Prostate gland (tissue), 2 donors: ENCODE data around the gene FDPS. TPM values are rescaled to one million over a fixed set of nuclear protein-coding genes. Genes with fewer than 3 reads are reported as not detected.

Experiments used
- DNase-seq: peaks from one replicate; pipeline ENCODE4 v3.0.0-alpha.2; 2019; ENCODE audit warnings: low spot score
- H3K27ac ChIP-seq, 2 donors: fragments of 200-600 bp; sonication (generic); 2 replicates each; pipeline ENCODE4 v1.5.1; 2017 to 2019
- H3K27me3 ChIP-seq: fragments of 200-600 bp; sonication (generic); replicated peaks from 2 replicates; pipeline ENCODE4 v1.5.1; 2019; ENCODE audit not compliant: insufficient read depth
- H3K36me3 ChIP-seq, 2 donors: fragments of 200-600 bp; sonication (generic); 1 replicate in 1 of 2; 2 replicates in 1 of 2; pipeline versions ENCODE4 v1.5.1 to v1.8.1; 2017 to 2019
- H3K4me1 ChIP-seq: fragments of 200-600 bp; sonication (generic); replicated peaks from 2 replicates; pipeline ENCODE4 v1.5.1; 2019
- H3K4me3 ChIP-seq, 2 donors: fragments of 200-600 bp; sonication (generic); 2 replicates each; pipeline ENCODE4 v1.5.1; 2017 to 2019
- H3K9me3 ChIP-seq: fragments of 200-600 bp; sonication (generic); 2 replicates; pipeline ENCODE4 v1.5.1; 2017
- CTCF ChIP-seq, 4 experiments: fragments of 200-600 bp in 2 of 4; fragments of 450-650 bp in 2 of 4; sonication (generic) in 2 of 4; IDR thresholded peaks; 1 replicate in 3 of 4; 2 replicates in 1 of 4; pipeline ENCODE4 v1.5.1; 2016 to 2019; ENCODE audit warnings: antibody characterized with exemption in 4 of 4, mild to moderate bottlenecking in 2 of 4, moderate library complexity in 2 of 4
- POLR2A ChIP-seq: fragments of 450-650 bp; IDR thresholded peaks from one replicate; pipeline ENCODE4 v1.6.1; 2016; ENCODE audit warnings: antibody characterized with exemption, mild to moderate bottlenecking
- POLR2AphosphoS5 ChIP-seq: sonication (generic); formaldehyde crosslinking; IDR thresholded peaks from one replicate; pipeline ENCODE4 v1.6.1; 2017; ENCODE audit warnings: antibody characterized with exemption
- WGBS: methylation state at CpG from one replicate; pipeline ENCODE4 v1.1.5; 2018; 5-methylcytosine and 5-hydroxymethylcytosine counted together
- intact Hi-C: fragments of 100-400 bp; cut with DNase I; formaldehyde crosslinking; loops from one replicate; pipeline ENCODE4 v1.14.2; 2022
- total RNA-seq, 2 donors: library from RNA; depleted of rRNA; stranded (reverse); fragments of >200 nt; gene quantifications; one replicate each; pipeline ENCODE4 v1.1.0, GENCODE V29; 2016

FDPS gene
- total RNA-seq, 2 donors from 2014 or later: 59.6 to 100 TPM

GRCh38 chr1:155300553-155301329 lies 7.9 kb upstream of the FDPS start:
- Histone ChIP-seq H3K27ac (no peak overlapping the region), H3K4me3 (no peak overlapping the region), H3K36me3 (no peaks in the 10 kb centered on the region), H3K9me3 (no peaks in the 10 kb centered on the region), H3K27me3 (peaks cover 3% of the 10 kb centered on the region), H3K4me1 (no peaks in the 10 kb centered on the region)
- no peak for TF ChIP-seq POLR2A
- no peak for TF ChIP-seq POLR2AphosphoS5
- TF ChIP-seq CTCF (IDR thresholded peaks at IDR 0.05): no peak
- WGBS: 91% methylated on average over 9 of the region's 9 CpGs
- intact Hi-C loops: no loop called here
- DNase-seq: no peak

GRCh38 chr1:155301342-155301841 lies 7.3 kb upstream of the FDPS start, which contains the start of gene PKLR:
PKLR (minus strand) TSS chr1:155301438; CDS start chr1:155301395, 43 bp downstream.
- Histone ChIP-seq H3K9me3 (no peaks in the 10 kb centered on the region), H3K27me3 (no peaks in the 10 kb centered on the region), H3K4me1 (no peaks in the 10 kb centered on the region), H3K36me3 (no peaks in the 10 kb centered on the region), H3K27ac (no peak within 1 kb of the TSS), H3K4me3 (no peak within 1 kb of the TSS)
- DNase-seq: no peak
- intact Hi-C loops: no loop called here
- TF ChIP-seq CTCF (IDR thresholded peaks at IDR 0.05): no peak
- no peak for TF ChIP-seq POLR2A
- no peak for TF ChIP-seq POLR2AphosphoS5
- 83% methylated on average over 5 of the region's 5 CpGs for WGBS

GRCh38 chr1:155304558-155305063 lies 4.1 kb upstream of the FDPS start:
- no peaks in the 10 kb centered on the region for H3K27me3 ChIP-seq
- no peaks in the 10 kb centered on the region for H3K9me3 ChIP-seq
- peaks cover 1% of the 10 kb centered on the region for H3K4me1 ChIP-seq
- no peak overlapping the region for H3K4me3 ChIP-seq
- intact Hi-C loops: loop anchor here (5.0 kb wide), 1 partner anchor 52 kb away; no protein-coding TSS in a partner anchor
- TF ChIP-seq POLR2AphosphoS5 (no peak), POLR2A (no peak), CTCF (IDR thresholded peaks at IDR 0.05) (no peak)
- 63% methylated on average over 11 of the region's 11 CpGs for WGBS
- no peaks in the 10 kb centered on the region for H3K36me3 ChIP-seq
- DNase-seq: no peak
- no peak overlapping the region for H3K27ac ChIP-seq

GRCh38 chr1:155305881-155306391 lies 2.7 kb upstream of the FDPS start:
- Histone ChIP-seq H3K36me3 (no peaks in the 10 kb centered on the region), H3K9me3 (no peaks in the 10 kb centered on the region), H3K27ac (no peak overlapping the region), H3K4me1 (peaks cover 5% of the 10 kb centered on the region), H3K27me3 (no peaks in the 10 kb centered on the region), H3K4me3 (no peak overlapping the region)
- DNase-seq: no peak
- no peak for TF ChIP-seq POLR2AphosphoS5
- no peak for TF ChIP-seq CTCF (IDR thresholded peaks at IDR 0.05)
- no peak for TF ChIP-seq POLR2A
- intact Hi-C loops: loop anchor here (5.0 kb wide), 1 partner anchor 54 kb away; no protein-coding TSS in a partner anchor
- 67% methylated on average over 7 of the region's 7 CpGs for WGBS
